ELF-1 (cell line): ENCODE results near the gene UQCR11.
"Not testable (repeated sequence)": the region's sequence is repeated elsewhere in the genome, so short reads cannot be mapped to it uniquely, and the experiment has no call there.

ENCODE experiments used
- DNase-seq: peaks from one replicate; pipeline ENCODE4 v3.0.0-alpha.2; 2016; ENCODE audit warnings: low read depth, low spot score

The UQCR11 gene

GRCh38 chr19:1605236-1606137 is at the start of gene UQCR11:
Gene UQCR11 (minus strand): TSS chr19:1605462. CDS start chr19:1605409, 53 bp downstream.
- peak; percentile 97 for DNase-seq

GRCh38 chr19:1654178-1654792 is 49.0 kb upstream of the UQCR11 start:
- DNase-seq: no peak

- no peak for DNase-seq
These were observed 48.0 kb upstream of the UQCR11 start for GRCh38 chr19:1653300-1653628.

- peak; percentile 100 for DNase-seq
These were observed 47.4 kb upstream of the UQCR11 start, which contains the start of gene TCF3 for GRCh38 chr19:1652471-1653299. Gene TCF3 (minus strand): TSS chr19:1652615. CDS start chr19:1650248, 2,367 bp downstream.

- DNase-seq: peak; percentile 26
These were observed 46.5 kb upstream of the UQCR11 start for GRCh38 chr19:1651568-1652291.

DNA sequence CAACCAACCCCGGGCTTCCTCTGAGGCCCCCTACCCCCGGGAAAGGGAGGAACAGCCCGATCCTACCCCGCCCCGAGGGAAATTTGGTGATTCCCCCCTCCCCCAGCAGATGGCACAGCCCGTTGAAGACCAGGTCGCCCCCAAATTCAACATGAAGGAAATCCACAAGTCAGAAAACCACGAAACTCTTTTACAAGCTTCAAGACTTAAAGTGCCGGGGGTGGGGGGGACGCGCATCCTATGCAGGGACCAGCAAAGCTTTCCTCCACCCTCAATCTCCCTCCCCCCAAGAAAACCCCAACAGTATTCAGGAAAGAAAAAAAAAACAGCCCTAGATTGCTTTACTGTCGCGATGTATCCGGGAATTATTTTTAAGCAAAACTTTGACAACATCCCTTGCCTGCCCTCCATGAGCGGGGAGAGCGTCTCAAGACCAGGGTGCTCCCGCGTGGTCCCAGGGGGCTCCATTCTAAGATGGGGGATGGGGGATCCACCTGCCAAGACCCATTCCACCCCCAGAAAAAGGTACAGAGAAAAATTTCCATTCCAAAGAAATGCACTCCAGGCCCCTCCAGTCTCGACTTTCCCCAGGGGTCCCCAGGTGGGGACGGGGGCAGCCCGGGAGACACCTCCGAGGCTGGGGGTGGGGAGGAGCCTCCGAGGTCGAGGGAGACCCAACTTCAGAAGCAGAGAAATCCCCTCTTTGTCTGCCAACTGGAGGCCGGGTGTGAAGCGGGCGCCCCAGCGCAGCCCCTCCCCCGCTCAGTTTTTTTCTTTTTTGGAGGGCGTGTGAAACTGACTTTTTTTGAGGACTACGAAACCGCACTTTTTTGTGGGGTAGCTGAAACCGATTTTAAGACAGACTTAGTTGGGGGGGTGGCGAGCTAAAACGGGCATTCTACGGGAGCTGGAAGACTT is 45.6 kb upstream of the UQCR11 start:
- DNase-seq: peak; percentile 43

DNA sequence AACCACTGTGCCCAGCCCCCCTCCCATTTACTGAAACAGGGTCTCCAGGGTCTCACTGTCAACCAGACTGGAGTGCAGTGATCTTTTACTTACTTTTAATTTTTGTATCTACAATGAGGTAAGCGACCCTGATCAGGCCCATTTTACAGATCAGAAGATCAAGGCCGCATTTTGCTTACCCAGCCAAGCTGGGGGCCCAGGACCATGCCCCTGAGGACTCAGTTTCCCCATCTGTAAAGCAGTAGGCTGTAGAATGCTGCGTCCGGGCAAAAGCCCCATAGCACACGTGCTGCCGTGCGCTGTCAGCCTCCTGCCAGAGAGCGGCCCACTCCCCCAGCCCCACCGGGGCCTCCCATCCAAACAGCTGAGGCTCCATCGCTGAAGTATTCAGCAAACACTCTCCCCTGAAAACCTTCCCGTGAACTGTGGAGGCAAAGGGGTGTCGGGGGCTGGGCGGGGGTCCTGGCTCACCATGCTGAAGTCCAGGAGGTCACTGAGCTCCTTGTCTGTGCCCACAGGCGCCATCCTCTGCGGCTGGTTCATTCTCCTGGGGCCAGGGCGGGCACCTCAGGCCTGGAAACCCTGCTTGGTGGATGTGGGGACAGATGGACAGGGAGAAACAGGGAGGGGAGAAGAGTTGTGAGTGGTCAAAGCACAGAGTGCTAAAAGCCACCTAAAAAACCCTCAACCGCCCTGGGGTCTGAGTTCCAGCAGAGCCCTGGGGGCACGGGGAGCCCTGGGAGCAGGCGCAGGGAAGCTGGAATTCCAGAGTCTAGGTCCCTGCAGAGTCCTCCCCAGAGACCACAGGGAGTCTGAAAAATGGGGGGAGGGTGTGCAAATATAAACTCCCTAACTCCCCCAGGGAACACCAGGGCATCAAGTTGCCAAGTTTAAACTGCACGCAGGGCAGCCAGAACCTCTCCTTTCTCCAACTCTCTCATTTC is 44.7 kb upstream of the UQCR11 start:
- DNase-seq: peak; percentile 64

GRCh38 chr19:1648920-1649541 is 43.8 kb upstream of the UQCR11 start:
- DNase-seq: no peak

DNA sequence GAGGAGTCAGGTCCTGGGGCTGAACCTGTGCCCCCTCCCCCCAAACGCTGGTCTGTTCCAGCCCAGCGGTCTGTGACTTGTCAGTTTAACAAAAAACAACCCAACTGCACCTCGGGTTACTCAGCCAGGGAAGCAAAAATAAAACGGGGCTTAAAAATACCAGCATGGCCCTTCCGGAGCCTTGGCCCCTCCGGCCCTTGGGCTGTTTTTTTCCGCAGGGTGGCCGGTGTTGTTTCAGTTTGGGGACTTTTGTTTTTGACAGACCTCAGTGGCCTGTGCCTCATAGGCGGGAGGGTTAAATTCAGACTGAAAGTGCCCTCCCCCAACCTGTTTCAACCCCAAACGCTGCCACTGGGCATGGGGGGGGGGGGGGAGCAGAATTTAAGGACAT is 43.2 kb upstream of the UQCR11 start:
- no peak for DNase-seq

DNA sequence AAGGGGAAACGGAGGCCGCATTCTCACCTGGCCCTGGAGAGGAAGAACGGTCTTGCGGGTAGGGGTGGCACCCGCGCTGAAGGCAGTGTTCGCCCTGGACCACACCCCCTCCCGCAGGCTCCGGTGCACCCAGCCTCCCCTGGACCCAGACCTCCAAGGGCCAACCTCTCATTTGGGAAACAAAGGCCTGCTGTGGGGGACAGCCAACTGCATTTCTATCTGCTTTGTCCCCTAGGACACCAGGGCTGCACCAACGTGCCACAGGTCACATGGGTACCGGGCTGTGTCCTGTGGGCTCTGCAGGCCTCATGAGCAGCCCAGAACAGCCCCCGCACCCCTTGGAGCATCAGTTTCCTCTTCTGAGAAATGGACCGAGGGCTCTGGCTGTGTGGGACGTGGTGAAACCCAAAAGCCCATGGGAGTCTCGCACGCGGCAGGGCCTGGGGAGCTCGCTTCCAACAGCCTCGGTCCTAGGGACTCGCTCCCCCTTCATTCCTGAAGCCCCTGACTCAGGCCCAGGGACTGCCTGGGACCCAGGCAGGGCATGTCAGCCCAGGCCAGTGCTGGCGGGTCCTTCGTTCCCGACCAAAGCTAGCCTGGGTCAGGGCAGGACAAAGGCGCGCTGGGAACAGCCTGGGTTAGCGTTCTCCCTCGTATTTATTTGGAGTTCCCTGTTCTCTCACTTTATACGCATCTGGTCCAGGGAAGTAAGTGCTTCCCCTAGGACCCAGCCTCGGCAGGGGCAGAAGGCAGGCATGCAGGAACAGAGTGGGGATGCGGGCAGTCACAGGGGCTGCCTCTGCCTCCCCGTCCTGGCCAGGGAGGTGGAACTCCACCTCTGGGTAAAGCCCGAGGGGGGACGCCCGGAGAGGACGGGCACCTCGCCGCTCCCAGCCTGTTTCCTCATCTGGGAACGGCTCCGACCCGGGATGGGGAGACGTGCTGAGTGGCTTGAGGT is 42.5 kb upstream of the UQCR11 start:
- DNase-seq: no peak

GRCh38 chr19:1646659-1647453 is 41.6 kb upstream of the UQCR11 start:
- DNase-seq: no peak

DNA sequence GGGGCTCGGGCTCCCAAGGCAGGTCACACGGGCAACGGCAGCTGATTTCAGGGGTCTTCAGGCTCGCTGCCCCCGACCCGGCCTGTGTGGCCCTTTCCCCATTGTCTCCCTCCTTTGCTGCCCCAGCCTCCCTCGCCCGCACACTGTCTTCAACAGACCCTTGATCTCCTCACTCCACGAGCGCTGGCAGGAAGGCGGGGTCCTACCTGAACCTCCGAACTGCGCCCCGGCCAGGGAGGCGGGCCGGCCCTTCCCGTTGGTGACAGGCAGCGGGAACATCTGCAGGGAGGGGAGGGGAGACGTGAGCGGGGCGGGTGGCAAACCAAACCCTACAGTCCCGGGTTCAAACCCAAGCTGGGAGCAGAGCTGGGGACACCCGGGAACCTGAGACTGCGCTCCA is 40.9 kb upstream of the UQCR11 start:
- DNase-seq: no peak

DNA sequence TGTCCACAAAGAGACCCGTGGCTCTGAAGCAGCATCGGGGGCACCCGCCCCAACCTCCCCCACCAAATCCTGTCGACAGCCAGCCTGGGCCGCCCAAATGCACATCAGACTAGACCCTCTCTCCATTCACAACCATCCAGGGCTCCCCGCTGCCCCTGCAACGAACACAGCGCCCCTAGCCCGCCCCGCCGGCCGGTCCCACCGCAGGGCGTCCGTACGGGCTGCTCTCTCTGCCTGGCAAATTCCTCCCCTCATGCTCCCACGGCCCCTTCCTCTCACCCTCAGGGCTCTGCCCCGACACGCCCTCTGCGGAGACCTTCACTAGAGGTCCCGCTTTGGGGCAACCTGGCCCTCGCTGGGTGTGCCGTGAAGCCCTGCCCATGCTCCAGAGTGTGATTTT is 40.0 kb upstream of the UQCR11 start:
- no peak for DNase-seq

DNA sequence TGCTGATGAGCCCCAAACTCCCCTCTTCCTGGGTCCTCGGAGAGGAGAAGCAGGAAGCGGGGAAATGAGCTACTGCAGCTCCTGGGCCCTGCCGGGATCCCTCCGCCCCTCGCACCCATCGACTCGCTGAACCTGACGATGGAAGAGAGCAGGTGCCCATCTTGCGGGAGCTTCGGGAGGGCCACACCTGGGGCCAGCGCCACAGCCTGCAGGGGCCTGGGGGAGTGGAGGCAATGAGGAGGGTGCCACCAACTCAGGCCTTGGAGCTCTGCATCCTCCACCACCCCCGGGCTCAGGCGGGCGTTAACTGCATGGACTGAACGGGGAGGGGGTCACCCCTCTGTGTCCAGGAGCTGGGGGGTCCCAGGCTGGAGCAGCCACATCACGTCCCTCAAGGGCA is 38.8 kb upstream of the UQCR11 start:
- DNase-seq: no peak

DNA sequence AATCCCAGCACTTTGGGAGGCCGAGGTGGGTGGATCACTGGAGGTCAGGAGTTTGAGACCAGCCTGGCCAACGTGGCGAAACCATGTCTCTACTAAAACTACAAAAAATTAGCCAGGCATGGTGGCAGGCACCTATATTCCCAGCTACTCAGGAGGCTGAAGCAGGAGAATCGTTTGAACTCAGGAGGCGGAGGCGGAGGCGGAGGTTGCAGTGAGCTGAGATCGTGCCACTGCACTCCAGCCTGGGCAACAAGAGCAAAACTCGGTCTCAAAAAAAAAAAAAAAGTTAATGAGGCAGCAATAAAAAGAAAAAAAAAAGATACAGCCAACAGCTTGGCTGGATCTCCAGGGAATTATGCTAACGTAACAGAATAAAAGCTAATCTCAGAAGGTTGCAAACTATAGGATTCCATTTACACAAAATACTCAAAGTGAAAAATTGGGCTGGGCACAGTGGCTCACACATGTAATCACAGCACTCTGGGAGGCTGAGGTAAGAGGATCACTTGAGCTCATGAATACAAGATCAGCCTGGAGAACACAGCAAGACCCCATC is 35.7 kb upstream of the UQCR11 start:
- not testable (repeated sequence) for DNase-seq
